Measurements from ENCODE around the gene KAZN.

Gene KAZN

DNA sequence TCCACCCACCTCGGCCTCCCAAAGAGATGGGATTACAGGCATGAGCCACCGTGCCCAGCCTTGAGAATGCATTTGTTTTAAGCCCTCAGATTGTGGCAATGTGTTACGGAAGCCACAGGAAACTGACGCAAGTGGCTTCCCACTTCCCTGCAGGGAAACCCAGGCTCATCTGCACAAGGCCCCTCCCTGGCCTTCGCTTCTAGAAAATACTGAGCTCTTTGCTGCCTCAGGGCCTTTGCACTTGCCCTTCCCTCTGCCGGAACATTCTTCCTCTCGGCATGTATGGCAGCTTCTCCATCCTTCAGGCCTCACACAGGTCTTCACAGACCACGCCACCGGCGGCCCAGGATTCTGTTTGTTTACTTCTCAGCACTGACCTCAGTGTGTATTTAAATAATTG, 418.0 kb downstream of the KAZN start:
- H3K27me3 ChIP-seq (replicated peaks; ENCODE audit: insufficient read depth, low read length): no peaks in the 10 kb centered on the region
- H4K20me1 ChIP-seq (ENCODE audit: insufficient read depth, low read length): no peaks in the 10 kb centered on the region
- H2AFZ ChIP-seq (ENCODE audit: low read length): no peak overlapping the region
- no peaks in the 10 kb centered on the region for H3K36me3 ChIP-seq (replicated peaks; ENCODE audit: insufficient read depth, low read length)
- no peaks in the 10 kb centered on the region for H3K4me1 ChIP-seq (ENCODE audit: low read length)
- TF ChIP-seq, protein P1, sequence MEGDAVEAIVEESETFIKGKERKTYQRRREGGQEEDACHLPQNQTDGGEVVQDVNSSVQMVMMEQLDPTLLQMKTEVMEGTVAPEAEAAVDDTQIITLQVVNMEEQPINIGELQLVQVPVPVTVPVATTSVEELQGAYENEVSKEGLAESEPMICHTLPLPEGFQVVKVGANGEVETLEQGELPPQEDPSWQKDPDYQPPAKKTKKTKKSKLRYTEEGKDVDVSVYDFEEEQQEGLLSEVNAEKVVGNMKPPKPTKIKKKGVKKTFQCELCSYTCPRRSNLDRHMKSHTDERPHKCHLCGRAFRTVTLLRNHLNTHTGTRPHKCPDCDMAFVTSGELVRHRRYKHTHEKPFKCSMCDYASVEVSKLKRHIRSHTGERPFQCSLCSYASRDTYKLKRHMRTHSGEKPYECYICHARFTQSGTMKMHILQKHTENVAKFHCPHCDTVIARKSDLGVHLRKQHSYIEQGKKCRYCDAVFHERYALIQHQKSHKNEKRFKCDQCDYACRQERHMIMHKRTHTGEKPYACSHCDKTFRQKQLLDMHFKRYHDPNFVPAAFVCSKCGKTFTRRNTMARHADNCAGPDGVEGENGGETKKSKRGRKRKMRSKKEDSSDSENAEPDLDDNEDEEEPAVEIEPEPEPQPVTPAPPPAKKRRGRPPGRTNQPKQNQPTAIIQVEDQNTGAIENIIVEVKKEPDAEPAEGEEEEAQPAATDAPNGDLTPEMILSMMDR (IDR thresholded peaks at IDR 0.05; ENCODE audit: low read length): no peak
- TF ChIP-seq EZH2 (optimal IDR thresholded peaks at IDR 0.05; ENCODE audit: low read depth, low read length): no peak
- no peak for TF ChIP-seq EZH2phosphoT487 (IDR thresholded peaks at IDR 0.05; ENCODE audit: low read length)
- no peak overlapping the region for H3K4me2 ChIP-seq (ENCODE audit: low read depth, low read length)
- DNase-seq: no peak
- H3K27ac ChIP-seq (ENCODE audit: low read length): no peak overlapping the region
- no peaks in the 10 kb centered on the region for H3F3A ChIP-seq (ENCODE audit: insufficient read depth, low read length)
- no peak overlapping the region for H3K9ac ChIP-seq (ENCODE audit: low read length)
- no peak overlapping the region for H3K4me3 ChIP-seq (ENCODE audit: low read length)
- no peaks in the 10 kb centered on the region for H3K79me2 ChIP-seq (ENCODE audit: low read length)
- H3K9me2 ChIP-seq (replicated peaks; ENCODE audit: insufficient read depth, low read length): no peaks in the 10 kb centered on the region
- no peaks in the 10 kb centered on the region for H3K9me3 ChIP-seq (replicated peaks; ENCODE audit: insufficient read depth, low read length)

DNA sequence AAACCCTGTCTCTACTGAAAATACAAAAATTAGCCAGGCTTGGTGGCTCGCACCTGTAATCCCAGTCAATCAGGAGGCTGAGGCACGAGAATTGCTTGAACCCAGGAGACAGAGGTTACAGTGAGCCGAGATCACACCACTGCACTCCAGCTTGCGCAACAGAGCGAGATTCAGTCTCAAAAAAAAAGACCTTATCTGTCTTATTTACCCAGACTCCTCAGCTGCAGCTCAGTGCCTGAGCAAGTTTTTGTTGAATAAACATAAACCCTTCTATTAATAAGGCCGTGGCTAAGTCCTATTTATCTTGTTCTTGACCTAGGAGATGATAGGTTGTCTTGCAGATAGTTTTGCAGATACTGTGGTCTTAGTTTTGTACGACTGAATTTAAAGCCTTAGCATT, 418.6 kb downstream of the KAZN start:
- H4K20me1 ChIP-seq (ENCODE audit: insufficient read depth, low read length): no peaks in the 10 kb centered on the region
- H3K27ac ChIP-seq (ENCODE audit: low read length): no peak overlapping the region
- no peak overlapping the region for H2AFZ ChIP-seq (ENCODE audit: low read length)
- H3F3A ChIP-seq (ENCODE audit: insufficient read depth, low read length): no peaks in the 10 kb centered on the region
- no peaks in the 10 kb centered on the region for H3K4me1 ChIP-seq (ENCODE audit: low read length)
- H3K36me3 ChIP-seq (replicated peaks; ENCODE audit: insufficient read depth, low read length): no peaks in the 10 kb centered on the region
- H3K9me2 ChIP-seq (replicated peaks; ENCODE audit: insufficient read depth, low read length): no peaks in the 10 kb centered on the region
- no peak for DNase-seq
- no peak overlapping the region for H3K4me2 ChIP-seq (ENCODE audit: low read depth, low read length)
- no peaks in the 10 kb centered on the region for H3K27me3 ChIP-seq (replicated peaks; ENCODE audit: insufficient read depth, low read length)
- TF ChIP-seq EZH2phosphoT487 (IDR thresholded peaks at IDR 0.05; ENCODE audit: low read length) (no peak), EZH2 (optimal IDR thresholded peaks at IDR 0.05; ENCODE audit: low read depth, low read length) (no peak)
- TF ChIP-seq, protein P1 (IDR thresholded peaks at IDR 0.05; ENCODE audit: low read length): no peak
- no peak overlapping the region for H3K9ac ChIP-seq (ENCODE audit: low read length)
- H3K4me3 ChIP-seq (ENCODE audit: low read length): no peak overlapping the region
- H3K79me2 ChIP-seq (ENCODE audit: low read length): no peaks in the 10 kb centered on the region
- no peaks in the 10 kb centered on the region for H3K9me3 ChIP-seq (replicated peaks; ENCODE audit: insufficient read depth, low read length)

DNA sequence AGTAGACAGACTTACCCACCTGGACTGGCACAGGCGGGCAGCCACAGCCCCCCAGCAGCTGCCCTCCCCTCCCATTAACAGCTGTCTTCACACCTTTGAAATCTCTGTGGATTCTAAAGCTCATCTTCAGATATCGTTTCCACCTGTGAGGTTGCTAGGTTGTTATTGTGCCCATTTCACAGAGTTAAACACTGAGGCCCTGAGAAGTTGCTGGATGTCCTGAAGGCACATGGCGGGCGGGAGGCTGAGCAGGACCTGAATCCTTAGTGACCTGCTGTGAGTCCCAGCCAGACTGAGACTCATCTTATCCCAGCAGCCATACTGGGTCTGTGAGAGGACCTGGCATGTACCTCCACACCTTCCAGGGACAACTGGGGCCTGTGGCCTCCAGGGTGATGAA, 420.3 kb downstream of the KAZN start:
- Histone ChIP-seq H3K27me3 (replicated peaks; ENCODE audit: insufficient read depth, low read length) (no peaks in the 10 kb centered on the region), H3K79me2 (ENCODE audit: low read length) (no peaks in the 10 kb centered on the region), H3K4me1 (ENCODE audit: low read length) (no peaks in the 10 kb centered on the region), H3K4me2 (ENCODE audit: low read depth, low read length) (no peak overlapping the region), H4K20me1 (ENCODE audit: insufficient read depth, low read length) (no peaks in the 10 kb centered on the region), H3K4me3 (ENCODE audit: low read length) (no peak overlapping the region), H3K9me3 (replicated peaks; ENCODE audit: insufficient read depth, low read length) (no peaks in the 10 kb centered on the region), H3K27ac (ENCODE audit: low read length) (no peak overlapping the region), H2AFZ (ENCODE audit: low read length) (no peak overlapping the region), H3K36me3 (replicated peaks; ENCODE audit: insufficient read depth, low read length) (no peaks in the 10 kb centered on the region), H3K9ac (ENCODE audit: low read length) (no peak overlapping the region), H3K9me2 (replicated peaks; ENCODE audit: insufficient read depth, low read length) (no peaks in the 10 kb centered on the region), H3F3A (ENCODE audit: insufficient read depth, low read length) (no peaks in the 10 kb centered on the region)
- DNase-seq: no peak
- TF ChIP-seq EZH2 (optimal IDR thresholded peaks at IDR 0.05; ENCODE audit: low read depth, low read length): no peak
- TF ChIP-seq EZH2phosphoT487 (IDR thresholded peaks at IDR 0.05; ENCODE audit: low read length): no peak
- TF ChIP-seq, protein P1 (IDR thresholded peaks at IDR 0.05; ENCODE audit: low read length): no peak

All from MM.1S (cell line).